Keratinocyte (primary cell): ENCODE data around the gene ERC1. TPM values are rescaled to one million over a fixed set of nuclear protein-coding genes. Genes with fewer than 3 reads are reported as not detected.

Experiments
- DNase-seq: peaks from one replicate; pipeline ENCODE4 v3.0.0-alpha.2; 2011; ENCODE audit warnings: low read depth, missing footprints, low spot score
- FAIRE-seq: peaks from 2 replicates; lab custom pipeline; 2011; peaks lifted over from hg19 to GRCh38; lab: Jason Lieb, UNC
- H2AFZ ChIP-seq: 2 replicates; pipeline ENCODE4 v1.6.0; 2012; ENCODE audit warnings: low read length, control low read depth, inconsistent platforms; ENCODE audit not compliant: control insufficient read depth
- H3K27ac ChIP-seq: 2 replicates; pipeline ENCODE4 v1.5.1; 2011; ENCODE audit warnings: low read length; ENCODE audit not compliant: control insufficient read depth, insufficient read depth
- H3K27me3 ChIP-seq: 3 replicates; pipeline ENCODE4 v1.6.0; 2011; ENCODE audit warnings: low read length; ENCODE audit not compliant: control insufficient read depth, insufficient read depth; ENCODE audit errors: extremely low read depth
- H3K36me3 ChIP-seq, 2 experiments: 2 replicates in 1 of 2; 3 replicates in 1 of 2; pipeline ENCODE4 v1.5.1; 2011; ENCODE audit warnings: low read length in 2 of 2, mild to moderate bottlenecking in 1 of 2; ENCODE audit not compliant: control insufficient read depth in 2 of 2, insufficient read depth in 2 of 2; ENCODE audit errors: extremely low read depth in 1 of 2
- H3K4me1 ChIP-seq: 3 replicates; pipeline ENCODE4 v1.5.1; 2011; ENCODE audit warnings: low read length; ENCODE audit not compliant: control insufficient read depth, insufficient read depth; ENCODE audit errors: extremely low read depth
- H3K4me2 ChIP-seq: 3 replicates; pipeline ENCODE4 v1.6.0; 2011; ENCODE audit warnings: low read depth, low read length; ENCODE audit not compliant: control insufficient read depth, insufficient read depth; ENCODE audit errors: extremely low read depth
- H3K4me3 ChIP-seq, 3 experiments: fragments of 200-600 bp in 1 of 3; sonication (generic) in 1 of 3; 2 replicates in 2 of 3; 3 replicates in 1 of 3; pipeline ENCODE4 v1.5.1; 2011 to 2016; ENCODE audit warnings: low read length in 3 of 3, mild to moderate bottlenecking in 3 of 3, control low read depth in 2 of 3, inconsistent platforms in 1 of 3, low read depth in 1 of 3, mixed read lengths in 1 of 3, mixed run types in 1 of 3, moderate library complexity in 1 of 3; ENCODE audit not compliant: control insufficient read depth in 2 of 3, insufficient read depth in 2 of 3; ENCODE audit errors: extremely low read depth in 1 of 3
- H3K79me2 ChIP-seq: 2 replicates; pipeline ENCODE4 v1.6.0; 2012; ENCODE audit warnings: low read length; ENCODE audit not compliant: control insufficient read depth, insufficient read depth
- H3K9ac ChIP-seq: 3 replicates; pipeline ENCODE4 v1.6.0; 2011; ENCODE audit warnings: low read length; ENCODE audit not compliant: control insufficient read depth, insufficient read depth; ENCODE audit errors: extremely low read depth
- H3K9me1 ChIP-seq: 3 replicates; pipeline ENCODE4 v1.6.0; 2011; ENCODE audit warnings: low read length; ENCODE audit not compliant: control insufficient read depth, insufficient read depth; ENCODE audit errors: extremely low read depth
- H3K9me3 ChIP-seq: 2 replicates; pipeline ENCODE4 v1.5.1; 2012; ENCODE audit warnings: low read depth, low read length; ENCODE audit not compliant: control insufficient read depth
- H4K20me1 ChIP-seq: 3 replicates; pipeline ENCODE4 v1.6.0; 2011; ENCODE audit warnings: low read length; ENCODE audit not compliant: control insufficient read depth, insufficient read depth; ENCODE audit errors: extremely low read depth
- CTCF ChIP-seq, 3 experiments: IDR thresholded peaks in 1 of 3; conservative IDR thresholded peaks in 1 of 3; optimal IDR thresholded peaks in 1 of 3; 2 replicates in 2 of 3; 3 replicates in 1 of 3; pipeline versions ENCODE3 to v1.5.1; 2011; ENCODE audit warnings: low read length in 3 of 3, mild to moderate bottlenecking in 3 of 3, moderate library complexity in 2 of 3, control low read depth in 1 of 3, inconsistent platforms in 1 of 3; ENCODE audit not compliant: insufficient read depth in 2 of 3; ENCODE audit errors: extremely low read depth in 1 of 3
- EZH2 ChIP-seq: IDR thresholded peaks from one replicate; pipeline ENCODE4 v1.6.1; 2012; ENCODE audit warnings: inconsistent platforms, mild to moderate bottlenecking, low read length, moderate library complexity
- dilution Hi-C: fragments of 300-500 bp; cut with MboI; formaldehyde crosslinking; loops from one replicate; pipeline ENCODE4 v1.7.0; 2020; ENCODE audit warnings: low sequenced_read_pairs; ENCODE audit not compliant: extremely low pct_ligation_motif_present
- polyA plus RNA-seq, 5 experiments: library from polyadenylated mRNA; depleted of rRNA in 3 of 5; stranded (reverse) in 3 of 5; stranded (forward) in 1 of 5; unstranded in 1 of 5; fragments of >200 nt; gene quantifications; 1 replicate in 1 of 5; 2 replicates in 3 of 5; 3 replicates in 1 of 5; pipeline versions ENCODE4 v1.2.1 to v1.2.3, GENCODE V29; 2011 to 2012; ENCODE audit warnings: missing spikeins in 2 of 5, low read depth in 1 of 5, low replicate concordance in 1 of 5

Gene ERC1
- polyA plus RNA-seq, 1 donor (not counting 4 experiments of a cell fraction or from before 2014, with no cell fraction given) = 16.1 TPM

DNA sequence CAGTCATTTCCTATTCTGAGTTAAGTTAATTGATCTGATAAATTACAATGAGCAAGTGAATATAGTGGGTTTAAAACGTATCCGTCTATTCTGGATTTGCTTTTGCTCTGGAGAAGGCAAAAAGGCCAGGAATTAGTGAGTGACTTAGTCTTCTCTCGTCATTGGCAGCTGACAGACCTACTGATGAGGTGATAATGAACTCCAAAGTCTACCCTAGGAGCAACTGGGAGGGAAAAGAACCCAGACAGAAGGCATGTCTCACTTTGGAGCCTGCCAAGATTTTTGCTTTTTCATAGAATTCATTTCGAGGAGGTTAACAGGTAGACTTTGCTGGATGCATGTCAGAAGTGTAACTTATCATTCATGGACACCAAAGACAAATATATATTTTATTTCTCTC, 333.1 kb downstream of the ERC1 start:
- H3K4me3 ChIP-seq = no peak overlapping the region
- H3K4me1 ChIP-seq = peaks cover 4% of the 10 kb centered on the region
- DNase-seq (no peak), FAIRE-seq (no peak)
- no peaks in the 10 kb centered on the region for H3K36me3 ChIP-seq
- no peaks in the 10 kb centered on the region for H3K9me1 ChIP-seq
- TF ChIP-seq EZH2 (no peak), CTCF (optimal IDR thresholded peaks at IDR 0.05 in 1 of 3, IDR thresholded peaks at IDR 0.05 in 1 of 3, conservative IDR thresholded peaks at IDR 0.05 in 1 of 3; ENCODE audit: extremely low read depth in 1 of 3, insufficient read depth in 2 of 3, low read length in 3 of 3) (no peak)
- no peaks in the 10 kb centered on the region for H3K79me2 ChIP-seq
- no peaks in the 10 kb centered on the region for H3K27me3 ChIP-seq
- H2AFZ ChIP-seq = no peak overlapping the region
- no peaks in the 10 kb centered on the region for H4K20me1 ChIP-seq
- dilution Hi-C loops = no loop called here
- no peak overlapping the region for H3K4me2 ChIP-seq
- H3K9ac ChIP-seq = no peak overlapping the region
- H3K27ac ChIP-seq = no peak overlapping the region
- H3K9me3 ChIP-seq = no peaks in the 10 kb centered on the region

DNA sequence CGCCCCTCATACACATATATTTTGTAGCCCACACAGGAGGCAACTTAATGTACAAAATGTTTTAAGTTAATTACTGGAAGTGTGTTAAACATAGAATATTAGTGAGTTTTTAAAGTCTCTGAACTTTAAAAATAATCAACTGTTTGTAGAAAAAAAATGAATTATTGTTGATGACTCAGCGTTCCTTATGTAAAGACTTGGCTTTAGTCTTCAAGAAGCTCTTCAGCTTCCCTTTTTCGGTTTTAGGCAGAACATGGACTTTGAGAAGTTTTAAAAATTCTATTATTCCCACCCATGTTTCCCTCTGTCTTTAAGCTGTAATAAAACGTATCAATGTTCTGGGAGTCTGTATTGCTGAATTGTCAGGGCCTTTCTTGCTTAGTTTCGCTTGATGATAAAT, 333.9 kb downstream of the ERC1 start:
- no peak overlapping the region for H2AFZ ChIP-seq
- H4K20me1 ChIP-seq = no peaks in the 10 kb centered on the region
- no peaks in the 10 kb centered on the region for H3K79me2 ChIP-seq
- H3K4me1 ChIP-seq = no peaks in the 10 kb centered on the region
- H3K9me1 ChIP-seq = no peaks in the 10 kb centered on the region
- no peaks in the 10 kb centered on the region for H3K9me3 ChIP-seq
- TF ChIP-seq EZH2 = no peak
- TF ChIP-seq CTCF (optimal IDR thresholded peaks at IDR 0.05 in 1 of 3, IDR thresholded peaks at IDR 0.05 in 1 of 3, conservative IDR thresholded peaks at IDR 0.05 in 1 of 3; ENCODE audit: extremely low read depth in 1 of 3, insufficient read depth in 2 of 3, low read length in 3 of 3) = no peak
- H3K27me3 ChIP-seq = no peaks in the 10 kb centered on the region
- no peak overlapping the region for H3K27ac ChIP-seq
- no peak overlapping the region for H3K9ac ChIP-seq
- no peak overlapping the region for H3K4me2 ChIP-seq
- DNase-seq (no peak), FAIRE-seq (no peak)
- dilution Hi-C loops = no loop called here
- H3K4me3 ChIP-seq = no peak overlapping the region
- no peaks in the 10 kb centered on the region for H3K36me3 ChIP-seq
